GM04503 (cell line): ENCODE results near the gene ANKRD6.
"Not testable (repeated sequence)": the region's sequence is repeated elsewhere in the genome, so short reads cannot be mapped to it uniquely, and the experiment has no call there.

Experiments
- DNase-seq: peaks from one replicate; pipeline ENCODE4 v3.0.0-alpha.2; 2012; ENCODE audit warnings: low read depth

The ANKRD6 gene

GRCh38 chr6:89432875-89433251 is at the start of gene ANKRD6:
TSS of gene ANKRD6 (plus strand) at chr6:89433152. CDS start at chr6:89566977, 133,825 bp downstream.
- no peak for DNase-seq

GRCh38 chr6:89385156-89385667 is 47.7 kb upstream of the ANKRD6 start:
- DNase-seq = no peak

- no peak for DNase-seq
These were observed 47.1 kb upstream of the ANKRD6 start for GRCh38 chr6:89385846-89386245.

GRCh38 chr6:89386917-89387491 is 45.9 kb upstream of the ANKRD6 start:
- no peak for DNase-seq

- DNase-seq = no peak
These were observed 45.3 kb upstream of the ANKRD6 start for GRCh38 chr6:89387516-89388201.

- no peak for DNase-seq
These were observed 44.1 kb upstream of the ANKRD6 start for GRCh38 chr6:89388846-89389245.

- no peak for DNase-seq
These were observed 40.1 kb upstream of the ANKRD6 start for GRCh38 chr6:89392823-89393222.

- no peak for DNase-seq
These were observed 39.3 kb upstream of the ANKRD6 start for GRCh38 chr6:89393659-89394058.

- DNase-seq = not testable (repeated sequence)
These were observed 35.1 kb upstream of the ANKRD6 start for GRCh38 chr6:89397884-89398283.

- DNase-seq = no peak
These were observed 34.0 kb upstream of the ANKRD6 start for GRCh38 chr6:89398762-89399525.

- no peak for DNase-seq
These were observed 32.9 kb upstream of the ANKRD6 start for GRCh38 chr6:89400050-89400449.

GRCh38 chr6:89400912-89401399 is 32.0 kb upstream of the ANKRD6 start:
- DNase-seq = no peak

- no peak for DNase-seq
These were observed 30.2 kb upstream of the ANKRD6 start for GRCh38 chr6:89402776-89403175.

GRCh38 chr6:89404512-89404911 is 28.4 kb upstream of the ANKRD6 start:
- no peak for DNase-seq

- no peak for DNase-seq
These were observed 26.8 kb upstream of the ANKRD6 start for GRCh38 chr6:89406141-89406540.

GRCh38 chr6:89409461-89410035 is 23.4 kb upstream of the ANKRD6 start:
- no peak for DNase-seq

- DNase-seq = no peak
These were observed 22.7 kb upstream of the ANKRD6 start for GRCh38 chr6:89410231-89410761.

GRCh38 chr6:89410788-89411144 is 22.2 kb upstream of the ANKRD6 start:
- no peak for DNase-seq

GRCh38 chr6:89411145-89412070 is 21.5 kb upstream of the ANKRD6 start:
- DNase-seq = no peak

- DNase-seq = no peak
These were observed 20.6 kb upstream of the ANKRD6 start, which contains the start of gene RRAGD for GRCh38 chr6:89412071-89413005. TSS of gene RRAGD (minus strand) at chr6:89412273. CDS start at chr6:89411993, 280 bp downstream.
